Measurements from ENCODE around the gene NMNAT2.

NMNAT2 gene

DNA sequence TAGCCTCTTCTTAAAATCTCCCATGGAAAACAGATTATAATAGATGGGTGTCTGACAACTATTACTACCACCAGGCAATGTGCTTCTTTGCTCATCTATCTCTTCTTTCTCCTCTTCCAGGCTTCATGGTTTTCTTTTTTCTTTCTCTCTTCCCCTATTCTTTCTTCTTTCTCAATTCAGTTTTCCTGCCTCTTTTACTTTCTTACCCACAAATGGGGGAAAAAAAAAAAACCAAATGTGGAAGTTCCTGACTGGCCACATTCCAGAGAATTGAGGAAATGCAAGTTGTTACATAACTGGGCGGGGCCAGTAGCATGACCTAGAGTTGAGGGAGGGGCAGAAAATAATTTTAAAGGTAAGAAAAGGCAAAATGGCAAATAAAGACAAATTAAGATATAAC lies 43.2 kb upstream of the NMNAT2 start:
- H3K4me1 ChIP-seq (ENCODE audit: low read length): peaks cover 7% of the 10 kb centered on the region
- no peaks in the 10 kb centered on the region for H3K9me3 ChIP-seq (ENCODE audit: insufficient read depth, low read length)
- TF ChIP-seq EZH2phosphoT487 (IDR thresholded peaks at IDR 0.05; ENCODE audit: low read depth): no peak
- TF ChIP-seq, protein P1, sequence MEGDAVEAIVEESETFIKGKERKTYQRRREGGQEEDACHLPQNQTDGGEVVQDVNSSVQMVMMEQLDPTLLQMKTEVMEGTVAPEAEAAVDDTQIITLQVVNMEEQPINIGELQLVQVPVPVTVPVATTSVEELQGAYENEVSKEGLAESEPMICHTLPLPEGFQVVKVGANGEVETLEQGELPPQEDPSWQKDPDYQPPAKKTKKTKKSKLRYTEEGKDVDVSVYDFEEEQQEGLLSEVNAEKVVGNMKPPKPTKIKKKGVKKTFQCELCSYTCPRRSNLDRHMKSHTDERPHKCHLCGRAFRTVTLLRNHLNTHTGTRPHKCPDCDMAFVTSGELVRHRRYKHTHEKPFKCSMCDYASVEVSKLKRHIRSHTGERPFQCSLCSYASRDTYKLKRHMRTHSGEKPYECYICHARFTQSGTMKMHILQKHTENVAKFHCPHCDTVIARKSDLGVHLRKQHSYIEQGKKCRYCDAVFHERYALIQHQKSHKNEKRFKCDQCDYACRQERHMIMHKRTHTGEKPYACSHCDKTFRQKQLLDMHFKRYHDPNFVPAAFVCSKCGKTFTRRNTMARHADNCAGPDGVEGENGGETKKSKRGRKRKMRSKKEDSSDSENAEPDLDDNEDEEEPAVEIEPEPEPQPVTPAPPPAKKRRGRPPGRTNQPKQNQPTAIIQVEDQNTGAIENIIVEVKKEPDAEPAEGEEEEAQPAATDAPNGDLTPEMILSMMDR (IDR thresholded peaks at IDR 0.05; ENCODE audit: low read depth, low read length): no peak
- no peaks in the 10 kb centered on the region for H3K79me2 ChIP-seq (ENCODE audit: low read length)
- H3K27ac ChIP-seq (ENCODE audit: low read length): no peak overlapping the region
- H2AFZ ChIP-seq (ENCODE audit: low read depth, low read length): no peak overlapping the region
- no peak overlapping the region for H3K9ac ChIP-seq (ENCODE audit: low read length)
- no peak overlapping the region for H3K4me3 ChIP-seq (ENCODE audit: low read length)
- no peaks in the 10 kb centered on the region for H3K27me3 ChIP-seq (ENCODE audit: low read depth, low read length)
- H4K20me1 ChIP-seq (ENCODE audit: insufficient read depth, low read length): no peaks in the 10 kb centered on the region
- no peak overlapping the region for H3K4me2 ChIP-seq (ENCODE audit: low read length)
- no peaks in the 10 kb centered on the region for H3K36me3 ChIP-seq (replicated peaks; ENCODE audit: low read depth, low read length)

DNA sequence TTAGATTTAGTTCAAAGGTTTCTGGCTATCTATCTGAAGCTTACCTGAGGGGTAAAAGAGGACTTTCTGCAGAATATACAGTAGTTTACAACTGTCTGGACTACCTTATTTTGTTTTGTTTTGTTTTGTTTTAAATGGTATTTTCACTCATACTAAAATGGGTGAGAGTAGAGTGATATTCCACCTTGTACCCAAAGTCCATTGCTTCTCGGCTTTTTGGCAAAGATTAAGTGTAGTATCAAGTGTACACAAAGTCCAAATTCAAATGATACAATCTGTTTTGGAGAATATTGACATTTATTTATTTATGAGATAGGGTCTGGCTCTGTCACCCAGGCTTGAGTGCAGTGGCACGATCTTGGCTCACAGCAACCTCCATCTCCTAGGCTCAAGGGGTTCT lies 42.4 kb upstream of the NMNAT2 start:
- no peaks in the 10 kb centered on the region for H3K9me3 ChIP-seq (ENCODE audit: insufficient read depth, low read length)
- TF ChIP-seq EZH2phosphoT487 (IDR thresholded peaks at IDR 0.05; ENCODE audit: low read depth): no peak
- TF ChIP-seq, protein P1 (IDR thresholded peaks at IDR 0.05; ENCODE audit: low read depth, low read length): no peak
- no peak overlapping the region for H3K27ac ChIP-seq (ENCODE audit: low read length)
- H3K79me2 ChIP-seq (ENCODE audit: low read length): no peaks in the 10 kb centered on the region
- no peak overlapping the region for H2AFZ ChIP-seq (ENCODE audit: low read depth, low read length)
- H4K20me1 ChIP-seq (ENCODE audit: insufficient read depth, low read length): no peaks in the 10 kb centered on the region
- peaks cover 7% of the 10 kb centered on the region for H3K4me1 ChIP-seq (ENCODE audit: low read length)
- no peak overlapping the region for H3K4me3 ChIP-seq (ENCODE audit: low read length)
- no peaks in the 10 kb centered on the region for H3K27me3 ChIP-seq (ENCODE audit: low read depth, low read length)
- no peaks in the 10 kb centered on the region for H3K36me3 ChIP-seq (replicated peaks; ENCODE audit: low read depth, low read length)
- H3K4me2 ChIP-seq (ENCODE audit: low read length): no peak overlapping the region
- H3K9ac ChIP-seq (ENCODE audit: low read length): no peak overlapping the region

DNA sequence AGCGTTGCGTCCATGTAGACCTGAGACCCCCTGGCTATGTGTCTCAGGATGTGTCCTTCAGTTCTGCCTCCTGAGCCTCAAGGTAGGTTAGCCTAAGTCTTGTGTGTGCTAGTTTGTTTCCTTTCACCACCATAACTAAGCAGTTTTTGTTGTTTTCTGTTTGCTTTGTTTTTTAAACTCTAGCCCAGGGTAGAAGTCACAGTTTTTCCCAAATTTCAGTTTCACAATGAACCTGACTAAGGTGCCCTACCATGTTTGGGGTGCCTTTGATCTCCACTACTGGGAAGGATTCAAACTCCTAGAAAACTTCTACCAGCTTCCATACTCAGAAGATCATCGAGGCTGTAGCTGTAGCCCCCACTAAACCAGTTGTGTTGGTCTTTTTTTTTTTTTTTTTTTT lies 39.3 kb upstream of the NMNAT2 start:
- no peak for TF ChIP-seq EZH2phosphoT487 (IDR thresholded peaks at IDR 0.05; ENCODE audit: low read depth)
- TF ChIP-seq, protein P1 (IDR thresholded peaks at IDR 0.05; ENCODE audit: low read depth, low read length): no peak
- Histone ChIP-seq H3K4me2 (ENCODE audit: low read length) (no peak overlapping the region), H3K27me3 (ENCODE audit: low read depth, low read length) (no peaks in the 10 kb centered on the region), H3K79me2 (ENCODE audit: low read length) (no peaks in the 10 kb centered on the region), H3K36me3 (replicated peaks; ENCODE audit: low read depth, low read length) (no peaks in the 10 kb centered on the region), H4K20me1 (ENCODE audit: insufficient read depth, low read length) (no peaks in the 10 kb centered on the region), H2AFZ (ENCODE audit: low read depth, low read length) (no peak overlapping the region), H3K9me3 (ENCODE audit: insufficient read depth, low read length) (no peaks in the 10 kb centered on the region), H3K4me3 (ENCODE audit: low read length) (no peak overlapping the region), H3K9ac (ENCODE audit: low read length) (no peak overlapping the region), H3K4me1 (ENCODE audit: low read length) (peaks cover 7% of the 10 kb centered on the region), H3K27ac (ENCODE audit: low read length) (no peak overlapping the region)

DNA sequence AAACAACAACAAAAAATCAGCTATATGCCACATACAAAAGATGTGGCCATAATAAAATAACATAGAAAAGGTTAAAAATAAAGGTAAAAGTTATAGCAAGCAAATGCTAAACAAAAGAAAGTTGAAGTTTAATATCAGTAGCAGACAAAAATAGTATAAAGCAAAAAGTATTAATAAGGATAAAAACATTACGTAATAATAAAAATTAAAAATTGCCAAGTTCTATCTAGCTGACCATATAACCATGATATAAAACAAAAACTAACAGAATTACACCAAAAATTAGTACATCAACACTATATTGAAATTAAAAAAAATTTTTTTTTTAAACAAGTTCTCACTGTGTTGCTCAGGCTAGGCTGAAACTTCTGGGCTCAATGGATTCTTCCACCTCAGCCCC lies 38.6 kb upstream of the NMNAT2 start:
- no peaks in the 10 kb centered on the region for H3K9me3 ChIP-seq (ENCODE audit: insufficient read depth, low read length)
- no peaks in the 10 kb centered on the region for H3K27me3 ChIP-seq (ENCODE audit: low read depth, low read length)
- no peaks in the 10 kb centered on the region for H3K36me3 ChIP-seq (replicated peaks; ENCODE audit: low read depth, low read length)
- no peak for TF ChIP-seq EZH2phosphoT487 (IDR thresholded peaks at IDR 0.05; ENCODE audit: low read depth)
- TF ChIP-seq, protein P1 (IDR thresholded peaks at IDR 0.05; ENCODE audit: low read depth, low read length): no peak
- no peak overlapping the region for H3K9ac ChIP-seq (ENCODE audit: low read length)
- peaks cover 7% of the 10 kb centered on the region for H3K4me1 ChIP-seq (ENCODE audit: low read length)
- no peaks in the 10 kb centered on the region for H4K20me1 ChIP-seq (ENCODE audit: insufficient read depth, low read length)
- H3K79me2 ChIP-seq (ENCODE audit: low read length): no peaks in the 10 kb centered on the region
- no peak overlapping the region for H3K4me2 ChIP-seq (ENCODE audit: low read length)
- H3K4me3 ChIP-seq (ENCODE audit: low read length): no peak overlapping the region
- no peak overlapping the region for H3K27ac ChIP-seq (ENCODE audit: low read length)
- H2AFZ ChIP-seq (ENCODE audit: low read depth, low read length): no peak overlapping the region

Data from OCI-LY3 (cell line).